ENCODE results near the gene SPON1. TPM values are rescaled to one million over a fixed set of nuclear protein-coding genes. Genes with fewer than 3 reads are reported as not detected.
"Not testable (repeated sequence)": the region's sequence is repeated elsewhere in the genome, so short reads cannot be mapped to it uniquely, and the experiment has no call there.

SPON1 gene
- total RNA-seq, 1 experiment from 2014 or later = 6.4 TPM

- H3K9me3 Mint-ChIP-seq; H3K4me3 Mint-ChIP-seq; H3K27ac Mint-ChIP-seq; CTCF ChIA-PET; H3K4me1 Mint-ChIP-seq; H3K36me3 Mint-ChIP-seq; DNase-seq (ENCODE audit: low spot score); ATAC-seq; H3K27me3 Mint-ChIP-seq (ENCODE audit: low read depth): not testable (repeated sequence)
- POLR2A ChIA-PET = interaction anchor here (0.8 kb wide), 1 partner anchor 9 kb away, joined by 3 read pairs; no protein-coding TSS in a partner anchor
Observed at GRCh38 chr11:14173679-14174078, 211.2 kb downstream of the SPON1 start.

- Mint-ChIP-seq H3K9me3 (no peaks in the 10 kb centered on the region), H3K36me3 (no peaks in the 10 kb centered on the region), H3K4me3 (no peak overlapping the region), H3K4me1 (peaks cover 19% of the 10 kb centered on the region), H3K27ac (no peak overlapping the region), H3K27me3 (ENCODE audit: low read depth) (no peaks in the 10 kb centered on the region)
- ATAC-seq = no peak
- no peak for TF ChIP-seq FOXK1 (CRISPR knock-in tag; IDR thresholded peaks at IDR 0.05)
- no peak for TF ChIP-seq ETV6 (CRISPR knock-in tag; IDR thresholded peaks at IDR 0.05)
- TF ChIP-seq IRF2 (CRISPR knock-in tag; IDR thresholded peaks at IDR 0.05; ENCODE audit: borderline replicate concordance, low read depth) = no peak
- no peak for TF ChIP-seq ATF2 (CRISPR knock-in tag; IDR thresholded peaks at IDR 0.05; ENCODE audit: borderline replicate concordance, low read depth)
- no peak for TF ChIP-seq PRDM15 (CRISPR knock-in tag; IDR thresholded peaks at IDR 0.05)
- TF ChIP-seq ZNF281 (CRISPR knock-in tag; IDR thresholded peaks at IDR 0.05) = no peak
- no peak for TF ChIP-seq TEAD4 (CRISPR knock-in tag; IDR thresholded peaks at IDR 0.05)
- TF ChIP-seq GRHL2 (CRISPR knock-in tag; IDR thresholded peaks at IDR 0.05; ENCODE audit: insufficient replicate concordance, severe bottlenecking) = no peak
- TF ChIP-seq SMAD4 (CRISPR knock-in tag; IDR thresholded peaks at IDR 0.05) = no peak
- TF ChIP-seq MXD4 (CRISPR knock-in tag; IDR thresholded peaks at IDR 0.05; ENCODE audit: borderline replicate concordance) = no peak
- TF ChIP-seq HMGA2 (CRISPR knock-in tag; IDR thresholded peaks at IDR 0.05) = no peak
- no peak for TF ChIP-seq TP53 (CRISPR knock-in tag; IDR thresholded peaks at IDR 0.05)
- TF ChIP-seq MAX (CRISPR knock-in tag; IDR thresholded peaks at IDR 0.05) = no peak
- no peak for TF ChIP-seq AFF4 (CRISPR knock-in tag; IDR thresholded peaks at IDR 0.05; ENCODE audit: borderline replicate concordance)
- DNase-seq (ENCODE audit: low spot score) = no peak
- ChIA-PET CTCF (no interaction called here), POLR2A (no interaction called here)
Observed at GRCh38 chr11:14179116-14179820, 216.7 kb downstream of the SPON1 start.
